GM12874 (cell line): Measurements from ENCODE around the gene NRDE2.

Experiments
- CTCF ChIP-seq: IDR thresholded peaks from 2 replicates; pipeline ENCODE4 v1.5.1; 2011; ENCODE audit warnings: low read depth, mild to moderate bottlenecking, control low read depth, low read length, moderate library complexity; ENCODE audit not compliant: insufficient read depth

The NRDE2 gene

DNA sequence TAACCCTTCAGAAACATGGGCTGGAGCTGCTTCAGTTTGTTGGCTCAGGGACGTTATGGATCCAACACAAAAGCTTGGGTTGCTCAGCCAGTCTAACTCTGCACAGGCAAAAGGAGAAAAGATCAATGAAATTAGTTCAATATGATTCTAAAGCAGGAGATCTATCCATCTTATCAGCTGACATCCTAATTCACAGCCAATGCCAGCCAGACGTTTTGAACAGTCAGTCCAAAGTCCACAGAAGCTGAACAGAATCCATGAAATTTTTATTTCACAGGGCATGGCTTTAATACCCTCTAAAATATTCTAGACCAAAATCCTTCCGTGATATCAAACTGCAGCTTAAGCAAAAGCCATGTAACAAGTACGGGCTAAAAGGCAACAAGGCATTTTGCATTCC lies 13.7 kb downstream of the NRDE2 start:
- no peak for TF ChIP-seq CTCF

- no peak for TF ChIP-seq CTCF
Measured at GRCh38 chr14:90317286-90317685, 14.5 kb downstream of the NRDE2 start.

GRCh38 chr14:90308561-90308960 lies 23.2 kb downstream of the NRDE2 start:
- TF ChIP-seq CTCF, result no peak

DNA sequence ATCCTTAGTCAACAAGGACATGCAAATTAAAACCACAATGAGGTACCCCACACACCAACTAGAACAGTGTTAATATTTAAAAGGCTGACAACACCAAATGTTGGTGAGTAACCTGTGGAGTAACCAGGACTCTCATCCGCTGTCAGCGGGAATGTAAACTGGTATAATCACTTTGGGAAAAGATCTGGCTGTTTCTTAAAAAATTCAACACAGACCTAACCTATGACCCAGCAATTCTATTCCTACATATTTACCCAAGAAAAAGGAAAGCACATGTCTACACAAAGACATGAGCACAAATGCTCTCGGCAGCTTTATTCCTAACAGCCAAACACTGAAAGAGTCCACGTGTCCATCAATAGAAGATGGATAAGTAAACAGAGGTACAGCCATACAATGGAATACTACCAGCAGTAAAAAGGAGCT lies 26.6 kb downstream of the NRDE2 start:
- TF ChIP-seq CTCF, result no peak

DNA sequence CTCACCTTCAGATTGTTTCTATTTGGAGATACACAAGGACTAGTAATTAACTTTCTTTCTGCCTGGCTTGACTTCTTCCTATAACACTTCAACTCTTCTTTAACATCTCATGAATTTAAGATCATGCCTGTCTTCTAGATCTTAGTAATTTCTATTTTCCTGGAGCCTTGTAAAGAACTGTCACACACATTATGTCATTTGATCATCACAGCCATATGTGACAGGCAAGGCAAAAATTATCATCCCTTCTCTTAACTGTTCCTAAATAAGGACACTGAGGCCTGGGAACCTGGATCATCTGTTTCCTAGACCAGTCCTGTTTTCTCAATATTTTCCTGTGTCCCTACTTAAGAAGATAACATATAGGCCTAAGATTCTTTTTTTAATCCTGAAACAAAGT lies 27.2 kb downstream of the NRDE2 start:
- TF ChIP-seq CTCF, result no peak

- TF ChIP-seq CTCF, result no peak
Measured at GRCh38 chr14:90303473-90303872, 28.3 kb downstream of the NRDE2 start.

DNA sequence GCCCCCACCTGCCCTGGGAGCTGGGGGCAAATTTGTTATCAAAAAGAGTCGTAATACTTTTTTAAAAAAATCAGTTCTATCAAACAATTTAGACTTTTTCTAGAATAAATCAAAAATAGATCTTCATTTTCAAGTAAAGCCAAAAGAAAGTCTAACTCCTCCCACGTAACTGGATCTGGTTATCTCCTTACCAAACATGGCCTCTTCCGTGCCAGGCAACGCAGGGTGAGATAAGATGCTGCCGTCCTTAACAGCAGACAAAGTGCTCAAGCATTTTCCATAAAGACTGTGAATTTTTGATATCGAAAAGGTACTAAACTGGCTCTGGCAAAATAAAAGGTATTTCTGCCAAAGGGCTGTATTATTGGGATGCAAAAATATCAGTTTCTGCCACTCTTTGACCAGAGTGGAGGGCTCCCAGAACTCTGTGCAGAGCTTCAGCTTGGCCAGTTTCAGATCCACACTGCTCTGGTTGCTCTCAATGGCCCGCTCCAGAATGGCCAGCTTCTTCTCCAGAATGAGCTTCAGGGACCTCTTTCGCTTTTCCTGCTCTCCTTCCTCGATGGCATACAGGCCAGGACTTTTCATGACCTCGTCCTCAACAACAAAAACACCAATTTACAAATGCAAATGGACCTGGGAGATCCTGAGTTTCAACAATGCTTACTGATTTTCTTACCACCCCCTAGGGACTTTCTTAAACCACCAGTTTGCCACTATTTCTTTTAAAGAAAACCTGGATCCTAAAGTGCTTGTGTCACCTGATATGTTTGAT lies 29.0 kb downstream of the NRDE2 start:
- TF ChIP-seq CTCF, result no peak
